WERI-Rb-1 (cell line): ENCODE measurements around the gene CIC.

ENCODE experiments used
- DNase-seq: peaks from one replicate; pipeline ENCODE4 v3.0.0-alpha.2; 2020
- H3K27ac ChIP-seq: fragments of 250-450 bp; sonication (Bioruptor Pico); 2 replicates; pipeline ENCODE4 v1.5.1; 2020; ENCODE audit warnings: mild to moderate bottlenecking, moderate library complexity
- H3K27me3 ChIP-seq: fragments of 250-450 bp; sonication (Bioruptor Pico); 2 replicates; pipeline ENCODE4 v1.5.1; 2021; ENCODE audit warnings: mild to moderate bottlenecking, low read depth, moderate library complexity; ENCODE audit not compliant: insufficient read depth, severe bottlenecking
- H3K36me3 ChIP-seq: fragments of 250-450 bp; sonication (Bioruptor Pico); 2 replicates; pipeline ENCODE4 v1.5.1; 2020; ENCODE audit warnings: mild to moderate bottlenecking, moderate library complexity
- H3K4me3 ChIP-seq: 2 replicates; pipeline ENCODE4 v1.5.1; 2011; ENCODE audit warnings: low read depth, mild to moderate bottlenecking, control low read depth, low read length
- H3K9me3 ChIP-seq: fragments of 250-450 bp; sonication (Bioruptor Pico); 2 replicates; pipeline ENCODE4 v1.5.1; 2021; ENCODE audit warnings: mild to moderate bottlenecking, moderate library complexity; ENCODE audit not compliant: severe bottlenecking
- TF ChIP-seq, protein P1 (sequence below): IDR thresholded peaks from 2 replicates; pipeline ENCODE4 v1.5.1; 2011; ENCODE audit warnings: low read depth, mild to moderate bottlenecking, control low read depth, inconsistent platforms, low read length

The CIC gene

DNA sequence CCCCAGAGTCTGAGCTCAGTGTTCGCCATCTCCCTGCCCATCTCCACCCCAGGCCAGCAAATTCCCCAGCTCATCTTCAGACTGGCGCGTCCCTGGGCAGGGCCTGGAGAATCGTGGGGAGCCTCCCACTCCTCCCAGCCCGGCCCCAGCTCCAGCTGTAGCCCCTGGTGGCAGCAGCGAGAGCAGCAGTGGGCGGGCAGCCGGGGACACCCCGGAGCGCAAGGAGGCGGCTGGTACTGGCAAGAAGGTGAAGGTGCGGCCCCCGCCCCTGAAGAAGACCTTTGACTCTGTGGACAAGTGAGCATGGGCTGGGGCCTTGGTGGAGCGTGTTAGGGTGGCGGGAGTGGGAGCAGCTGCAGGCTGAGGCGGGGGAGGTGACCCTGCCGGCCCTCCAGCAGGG, 24.5 kb downstream of the CIC start:
- H3K27me3 ChIP-seq: no peaks in the 10 kb centered on the region
- H3K27ac ChIP-seq: no peak overlapping the region
- DNase-seq: no peak
- H3K9me3 ChIP-seq: no peaks in the 10 kb centered on the region
- TF ChIP-seq, protein P1, sequence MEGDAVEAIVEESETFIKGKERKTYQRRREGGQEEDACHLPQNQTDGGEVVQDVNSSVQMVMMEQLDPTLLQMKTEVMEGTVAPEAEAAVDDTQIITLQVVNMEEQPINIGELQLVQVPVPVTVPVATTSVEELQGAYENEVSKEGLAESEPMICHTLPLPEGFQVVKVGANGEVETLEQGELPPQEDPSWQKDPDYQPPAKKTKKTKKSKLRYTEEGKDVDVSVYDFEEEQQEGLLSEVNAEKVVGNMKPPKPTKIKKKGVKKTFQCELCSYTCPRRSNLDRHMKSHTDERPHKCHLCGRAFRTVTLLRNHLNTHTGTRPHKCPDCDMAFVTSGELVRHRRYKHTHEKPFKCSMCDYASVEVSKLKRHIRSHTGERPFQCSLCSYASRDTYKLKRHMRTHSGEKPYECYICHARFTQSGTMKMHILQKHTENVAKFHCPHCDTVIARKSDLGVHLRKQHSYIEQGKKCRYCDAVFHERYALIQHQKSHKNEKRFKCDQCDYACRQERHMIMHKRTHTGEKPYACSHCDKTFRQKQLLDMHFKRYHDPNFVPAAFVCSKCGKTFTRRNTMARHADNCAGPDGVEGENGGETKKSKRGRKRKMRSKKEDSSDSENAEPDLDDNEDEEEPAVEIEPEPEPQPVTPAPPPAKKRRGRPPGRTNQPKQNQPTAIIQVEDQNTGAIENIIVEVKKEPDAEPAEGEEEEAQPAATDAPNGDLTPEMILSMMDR: 0 out of 2 replicates have a peak, but pooled peaks have one; percentile 9
- H3K4me3 ChIP-seq: no peak overlapping the region
- peaks cover 92% of the 10 kb centered on the region for H3K36me3 ChIP-seq

DNA sequence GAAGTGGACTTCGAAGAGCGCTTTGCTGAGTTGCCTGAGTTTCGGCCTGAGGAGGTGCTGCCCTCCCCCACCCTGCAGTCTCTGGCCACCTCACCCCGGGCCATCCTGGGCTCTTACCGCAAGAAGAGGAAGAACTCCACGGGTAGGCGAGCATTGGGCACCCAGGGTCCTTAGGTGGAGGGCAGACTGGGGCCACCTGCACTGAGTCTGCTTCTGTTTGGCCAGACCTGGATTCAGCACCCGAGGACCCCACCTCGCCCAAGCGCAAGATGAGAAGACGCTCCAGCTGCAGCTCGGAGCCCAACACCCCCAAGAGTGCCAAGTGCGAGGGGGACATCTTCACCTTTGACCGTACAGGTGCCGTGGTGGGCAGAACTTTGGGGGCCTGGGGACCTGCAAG, 24.9 kb downstream of the CIC start:
- no peak for DNase-seq
- Histone ChIP-seq H3K4me3 (no peak overlapping the region), H3K27me3 (no peaks in the 10 kb centered on the region), H3K36me3 (peaks cover 89% of the 10 kb centered on the region), H3K9me3 (no peaks in the 10 kb centered on the region), H3K27ac (no peak overlapping the region)
- TF ChIP-seq, protein P1: no peak

DNA sequence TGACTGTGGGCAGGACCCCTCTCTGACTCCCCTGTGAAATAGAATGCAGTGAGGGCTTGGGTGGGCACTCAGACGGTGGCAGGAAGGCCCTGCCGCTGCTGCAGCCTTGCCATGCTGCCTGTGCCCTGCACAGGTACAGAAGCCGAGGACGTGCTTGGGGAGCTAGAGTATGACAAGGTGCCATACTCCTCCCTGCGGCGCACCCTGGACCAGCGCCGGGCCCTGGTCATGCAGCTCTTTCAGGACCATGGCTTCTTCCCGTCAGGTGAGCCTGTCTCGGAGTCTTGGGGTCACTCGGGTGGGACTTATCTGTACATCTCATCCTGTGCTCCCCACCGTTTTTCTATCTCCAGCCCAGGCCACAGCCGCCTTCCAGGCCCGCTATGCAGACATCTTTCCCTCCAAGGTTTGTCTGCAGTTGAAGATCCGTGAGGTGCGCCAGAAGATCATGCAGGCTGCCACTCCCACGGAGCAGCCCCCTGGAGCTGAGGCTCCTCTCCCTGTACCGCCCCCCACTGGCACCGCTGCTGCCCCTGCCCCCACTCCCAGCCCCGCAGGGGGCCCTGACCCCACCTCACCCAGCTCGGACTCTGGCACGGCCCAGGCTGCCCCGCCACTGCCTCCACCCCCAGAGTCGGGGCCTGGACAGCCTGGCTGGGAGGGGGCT, 25.6 kb downstream of the CIC start:
- DNase-seq: no peak
- Histone ChIP-seq H3K9me3 (no peaks in the 10 kb centered on the region), H3K36me3 (peaks cover 87% of the 10 kb centered on the region), H3K27ac (no peak overlapping the region), H3K4me3 (no peak overlapping the region), H3K27me3 (no peaks in the 10 kb centered on the region)
- TF ChIP-seq, protein P1: no peak

DNA sequence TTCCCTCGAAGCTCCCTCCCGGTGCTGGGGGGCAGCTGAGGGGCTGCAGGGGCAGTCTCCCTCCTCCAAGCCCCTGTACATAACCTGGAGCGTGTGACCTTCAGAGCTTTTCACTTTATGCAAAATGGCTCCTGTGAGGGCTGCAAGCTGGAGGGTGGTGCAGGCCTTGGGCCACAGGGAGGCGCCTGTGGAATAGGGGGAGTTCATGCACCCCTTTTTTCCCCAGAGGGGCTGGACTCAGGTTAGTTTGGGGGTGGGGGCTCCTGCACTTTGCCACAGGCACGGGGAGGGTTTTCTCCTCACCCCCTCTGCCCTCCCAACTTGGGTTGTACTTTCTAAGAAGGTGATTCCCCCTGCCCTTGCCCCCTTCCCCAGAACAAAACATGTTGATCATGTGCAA, 26.3 kb downstream of the CIC start:
- Histone ChIP-seq H3K4me3 (no peak overlapping the region), H3K9me3 (no peaks in the 10 kb centered on the region), H3K27ac (peak overlapping the region; percentile 34; the same call in 1 of the 2 replicates), H3K36me3 (peaks cover 87% of the 10 kb centered on the region), H3K27me3 (no peaks in the 10 kb centered on the region)
- TF ChIP-seq, protein P1: 0 out of 2 replicates have a peak, but pooled peaks have one; percentile 1
- no peak for DNase-seq

DNA sequence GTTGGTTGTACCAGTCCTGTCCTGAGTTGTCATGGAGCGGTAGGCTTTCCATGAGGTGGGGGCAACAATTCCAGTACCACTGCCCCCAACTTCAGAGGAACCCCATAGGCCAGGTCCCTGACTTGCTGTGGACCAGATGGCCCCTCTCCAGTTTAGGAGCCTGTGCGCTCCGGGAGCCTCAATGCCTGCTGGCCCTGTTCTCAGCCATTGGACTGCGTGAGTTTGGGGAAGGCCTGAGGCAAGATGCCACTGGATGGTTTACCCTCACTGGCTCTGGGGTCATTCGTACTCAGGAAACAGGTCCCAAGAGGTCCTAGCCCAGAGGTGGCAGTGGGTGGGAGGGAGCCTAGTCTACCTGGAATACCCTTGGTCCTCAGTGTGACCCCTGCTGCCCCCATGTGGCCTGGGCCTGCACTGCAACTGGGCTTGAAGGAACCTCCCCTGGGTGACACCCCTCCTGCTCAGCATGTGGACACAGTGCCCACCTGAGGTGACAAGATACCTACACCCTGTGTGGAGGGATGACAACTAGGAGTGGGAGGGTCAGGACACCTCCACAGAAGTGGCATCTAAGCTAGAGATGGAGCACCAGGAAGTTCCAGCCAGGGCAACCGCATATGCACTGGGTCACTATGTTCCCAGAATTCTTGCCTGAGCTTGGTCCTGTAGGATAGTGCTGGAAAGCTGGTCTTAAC, 26.9 kb downstream of the CIC start:
- Histone ChIP-seq H3K36me3 (peaks cover 85% of the 10 kb centered on the region), H3K9me3 (no peaks in the 10 kb centered on the region), H3K27me3 (no peaks in the 10 kb centered on the region), H3K27ac (no peak overlapping the region), H3K4me3 (no peak overlapping the region)
- TF ChIP-seq, protein P1: peak; percentile 87
- DNase-seq: peak; percentile 94

DNA sequence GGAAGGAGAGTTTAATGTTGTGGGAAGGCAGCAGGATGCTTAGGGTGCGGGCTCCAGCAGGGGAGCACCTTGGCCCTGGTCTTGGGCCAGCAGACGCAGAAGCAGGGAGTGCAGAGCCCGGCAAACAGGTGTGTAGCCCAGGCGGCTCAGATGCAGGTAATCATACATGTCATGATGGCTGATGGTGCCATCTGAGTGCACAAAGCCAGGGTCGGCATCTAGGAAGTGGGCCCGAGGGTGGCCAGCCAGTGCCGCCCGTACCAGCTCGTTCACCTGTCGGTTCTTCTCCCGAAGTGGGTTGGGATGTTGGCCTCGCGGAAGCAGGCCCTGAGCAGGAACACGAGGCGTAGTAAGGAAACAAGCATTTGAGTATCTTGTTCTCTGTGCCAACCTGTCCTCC, 28.0 kb downstream of the CIC start:
- H3K36me3 ChIP-seq: peaks cover 75% of the 10 kb centered on the region
- no peaks in the 10 kb centered on the region for H3K27me3 ChIP-seq
- TF ChIP-seq, protein P1: no peak
- no peak for DNase-seq
- H3K9me3 ChIP-seq: no peaks in the 10 kb centered on the region
- no peak overlapping the region for H3K4me3 ChIP-seq
- no peak overlapping the region for H3K27ac ChIP-seq
